ENCODE data around the gene RUVBL2. TPM values are rescaled to one million over a fixed set of nuclear protein-coding genes. Genes with fewer than 3 reads are reported as not detected.

Gene RUVBL2
- 100 to 1,000 TPM; 182 to 358 TPM for total RNA-seq

DNA sequence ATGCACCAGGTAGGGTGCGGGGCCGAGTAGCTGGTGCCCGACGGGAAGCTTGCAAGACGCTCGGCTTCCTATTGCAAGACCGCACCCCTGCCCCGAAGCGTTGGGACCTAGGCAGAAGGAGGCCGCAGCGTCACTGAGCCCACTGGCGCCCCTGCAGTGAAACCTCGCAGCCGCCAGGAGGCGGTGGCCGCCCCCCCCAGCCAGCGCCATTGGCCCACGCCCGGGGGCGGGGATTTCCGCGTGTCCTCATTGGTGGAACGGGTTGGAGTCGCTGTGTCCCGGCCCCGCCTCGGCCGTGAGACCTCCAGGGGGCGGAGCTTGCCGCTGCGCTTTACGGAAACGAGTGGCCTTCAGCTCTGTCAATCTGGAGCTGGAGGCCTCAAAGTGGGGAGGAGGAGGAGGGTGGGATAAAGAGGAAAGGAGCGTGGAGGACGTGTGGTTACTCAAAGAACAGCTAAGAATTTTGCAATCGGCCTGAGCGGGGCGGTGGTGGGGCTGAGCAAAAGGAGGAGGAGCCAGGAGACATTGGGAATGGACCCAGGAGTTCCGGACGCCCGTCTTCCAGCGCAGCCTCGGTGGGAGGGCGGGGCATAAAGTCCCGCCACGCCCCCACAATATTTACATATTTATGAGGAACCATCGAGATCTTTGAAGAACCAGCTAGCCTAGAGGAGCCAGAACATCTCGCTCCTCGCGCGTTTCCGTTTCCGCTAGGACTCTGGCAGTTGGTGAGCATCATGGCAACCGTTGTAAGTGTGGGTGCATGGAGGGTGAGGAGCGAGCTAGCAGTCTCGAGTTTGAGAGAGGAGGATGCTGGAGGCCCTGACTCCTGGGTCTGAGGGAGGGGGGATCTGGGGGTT is at the start of gene RUVBL2, which contains the start of gene GYS1:
Gene RUVBL2, plus strand, starts transcription at position 713 of the 860 bp plus-strand sequence. Its CDS starts 25 bp downstream, at position 738.
Gene GYS1, minus strand, starts transcription at position 135 of the 860 bp plus-strand sequence. CDS start 197 bp downstream, outside the sequence.

DNA sequence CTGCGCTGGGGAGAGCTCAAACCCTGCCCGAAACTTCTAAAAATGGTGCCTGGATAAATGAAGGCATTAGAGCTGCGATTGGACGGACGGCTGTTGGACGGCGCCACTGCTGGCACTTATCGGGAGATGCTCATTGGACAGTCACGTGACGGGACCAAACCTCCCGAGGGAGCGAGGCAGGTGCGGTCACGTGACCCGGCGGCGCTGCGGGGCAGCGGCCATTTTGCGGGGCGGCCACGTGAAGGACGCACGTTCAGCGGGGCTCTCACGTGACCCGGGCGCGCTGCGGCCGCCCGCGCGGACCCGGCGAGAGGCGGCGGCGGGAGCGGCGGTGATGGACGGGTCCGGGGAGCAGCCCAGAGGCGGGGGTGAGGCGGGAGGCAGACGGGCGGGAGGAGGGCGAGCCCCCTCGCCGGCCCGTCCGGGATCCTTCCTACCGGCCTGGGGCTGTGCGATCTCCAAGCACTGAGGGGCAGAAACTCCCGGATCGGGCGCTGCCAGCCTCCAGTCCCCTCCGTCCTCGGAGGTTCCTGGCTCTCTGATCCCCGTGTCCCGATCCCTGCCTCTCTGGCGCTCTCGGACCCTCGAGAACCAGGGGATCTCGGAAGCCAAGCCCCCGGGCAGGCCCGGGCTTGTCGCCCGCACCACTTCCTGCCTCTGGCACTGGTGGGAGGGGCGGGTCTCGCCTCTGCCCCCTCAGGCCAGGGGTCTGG is 38.9 kb upstream of the RUVBL2 start, which contains the start of gene BAX:
Gene BAX, plus strand, starts transcription at position 281 of the 713 bp plus-strand sequence. Its CDS starts 54 bp downstream, at position 335.

DNA sequence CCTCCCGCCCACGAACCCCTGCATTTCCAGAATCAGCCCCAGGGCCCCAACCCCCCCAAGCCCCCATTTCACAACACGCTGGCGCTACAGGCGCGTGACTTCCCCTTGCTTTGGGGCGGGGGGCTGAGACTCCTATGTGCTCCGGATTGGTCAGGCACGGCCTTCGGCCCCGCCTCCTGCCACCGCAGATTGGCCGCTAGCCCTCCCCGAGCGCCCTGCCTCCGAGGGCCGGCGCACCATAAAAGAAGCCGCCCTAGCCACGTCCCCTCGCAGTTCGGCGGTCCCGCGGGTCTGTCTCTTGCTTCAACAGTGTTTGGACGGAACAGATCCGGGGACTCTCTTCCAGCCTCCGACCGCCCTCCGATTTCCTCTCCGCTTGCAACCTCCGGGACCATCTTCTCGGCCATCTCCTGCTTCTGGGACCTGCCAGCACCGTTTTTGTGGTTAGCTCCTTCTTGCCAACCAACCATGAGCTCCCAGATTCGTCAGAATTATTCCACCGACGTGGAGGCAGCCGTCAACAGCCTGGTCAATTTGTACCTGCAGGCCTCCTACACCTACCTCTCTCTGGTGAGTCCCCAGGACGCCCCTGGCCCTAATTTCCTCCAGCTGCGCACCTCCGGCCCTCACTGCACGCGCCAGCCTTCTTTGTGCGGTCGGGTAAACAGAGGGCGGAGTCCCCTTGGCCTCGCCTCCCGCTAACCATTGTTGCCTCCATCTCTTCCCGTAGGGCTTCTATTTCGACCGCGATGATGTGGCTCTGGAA is 28.5 kb upstream of the RUVBL2 start, which contains the start of gene FTL:
Gene FTL, plus strand, starts transcription at position 270 of the 766 bp plus-strand sequence. Its CDS starts 199 bp downstream, at position 469.

DNA sequence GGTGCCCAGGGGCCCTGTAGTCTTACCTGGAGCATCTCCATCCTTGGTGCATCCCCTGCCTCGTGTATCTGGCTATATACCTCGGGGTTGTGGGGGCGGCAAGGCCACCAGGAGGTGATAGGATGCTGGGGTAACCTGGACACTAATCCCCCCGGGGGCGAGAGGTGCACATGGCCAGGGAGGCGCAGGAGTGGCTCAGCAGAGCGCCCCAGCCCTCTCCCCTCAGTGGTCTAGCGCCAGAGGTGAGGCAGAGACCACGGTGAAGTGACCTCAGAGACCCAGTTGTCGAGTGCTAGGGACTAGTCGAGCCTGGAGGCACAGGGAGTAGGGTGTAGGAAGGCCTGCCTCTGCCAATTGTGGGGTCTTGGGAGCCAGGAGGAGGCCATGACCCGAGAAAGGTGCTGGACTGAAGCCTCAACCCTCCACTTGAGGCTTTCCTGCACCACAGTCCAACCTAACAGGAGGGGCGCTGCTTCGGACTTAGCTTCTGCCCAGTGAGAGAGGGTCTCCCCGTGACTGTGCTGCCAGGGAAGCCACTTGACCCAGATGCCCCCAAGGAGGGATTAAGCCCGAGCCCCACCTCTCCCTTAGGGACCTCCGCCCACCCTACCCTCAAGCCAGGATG is 23.5 kb downstream of the RUVBL2 start, which contains the start of gene LHB:
Gene LHB, minus strand, starts transcription at position 51 of the 625 bp plus-strand sequence. Its CDS starts 10 bp downstream, at position 41.

DNA sequence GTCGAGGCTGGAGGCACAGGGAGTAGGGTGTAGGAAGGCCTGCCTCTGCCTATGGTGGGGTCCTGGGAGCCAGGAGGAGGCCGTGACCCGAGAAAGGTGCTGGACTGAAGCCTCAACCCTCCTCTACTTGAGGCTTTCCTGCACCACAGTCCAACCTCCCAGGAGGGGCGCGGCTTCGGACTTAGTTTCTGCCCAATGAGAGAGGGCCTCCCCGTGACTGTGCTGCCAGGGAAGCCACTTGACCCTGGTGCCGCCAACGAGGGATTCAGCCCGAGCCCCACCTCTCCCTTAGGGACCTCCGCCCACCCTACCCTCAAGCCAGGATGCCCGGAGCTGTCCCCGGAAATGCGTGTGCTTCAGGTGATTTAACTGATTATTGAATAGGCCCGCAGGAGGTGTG is 30.5 kb downstream of the RUVBL2 start, which contains the start of gene CGB3:
Gene CGB3, minus strand, starts transcription at position 101 of the 400 bp plus-strand sequence. CDS start 362 bp downstream, outside the sequence.

DNA sequence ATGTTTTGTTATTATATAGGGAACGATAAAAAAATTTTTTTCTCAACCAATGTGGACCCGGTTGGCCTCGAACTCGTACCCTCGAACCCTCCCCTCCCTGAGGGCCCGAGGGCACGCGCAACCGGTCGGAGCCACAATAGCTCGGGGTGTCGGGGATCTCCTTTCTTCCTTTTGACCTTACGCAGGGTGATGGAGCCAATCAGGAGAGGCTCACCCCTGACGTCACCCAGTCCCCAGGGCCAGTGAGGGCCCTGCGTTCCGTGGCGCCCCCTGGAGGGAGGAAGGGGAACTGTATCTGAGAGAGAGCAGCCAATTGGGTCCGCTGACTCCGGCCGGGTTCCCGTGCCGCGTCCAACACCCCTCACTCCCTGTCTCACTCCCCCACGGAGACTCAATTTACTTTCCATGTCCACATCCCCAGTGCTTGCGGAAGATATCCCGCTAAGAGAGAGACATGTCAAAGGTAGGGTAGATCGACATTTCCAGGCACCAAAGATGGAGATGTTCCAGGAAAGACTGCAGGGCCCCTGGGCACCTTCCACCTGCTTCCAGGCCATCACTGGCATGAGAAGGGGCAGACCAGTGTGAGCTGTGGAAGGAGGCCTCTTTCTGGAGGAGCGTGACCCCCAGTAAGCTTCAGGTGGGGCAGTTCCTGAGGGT is 38.1 kb downstream of the RUVBL2 start, which contains the start of gene CGB2:
Gene CGB2, plus strand, starts transcription at position 249 of the 660 bp plus-strand sequence. Its CDS starts 206 bp downstream, at position 455.

DNA sequence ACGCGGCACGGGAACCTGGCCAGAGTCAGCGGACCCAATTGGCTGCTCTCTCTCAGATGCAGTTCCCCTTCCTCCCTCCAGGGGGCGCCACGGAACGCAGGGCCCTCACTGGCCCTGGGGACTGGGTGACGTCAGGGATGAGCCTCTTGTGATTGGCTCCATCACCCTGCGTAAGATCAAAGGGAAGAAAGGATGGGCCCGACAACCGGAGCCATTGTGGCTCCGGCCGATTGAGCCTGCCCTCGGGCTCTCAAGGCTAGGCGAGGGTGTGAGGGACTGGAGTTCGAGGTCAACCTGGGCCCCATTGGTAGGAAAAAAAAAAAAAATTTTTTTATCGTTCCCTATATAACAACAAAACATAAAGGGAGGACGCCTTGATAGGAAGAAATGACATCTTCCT is 43.1 kb downstream of the RUVBL2 start, which contains the start of gene CGB1:
Gene CGB1, minus strand, starts transcription at position 81 of the 400 bp plus-strand sequence. CDS start 184 bp downstream, outside the sequence.

DNA sequence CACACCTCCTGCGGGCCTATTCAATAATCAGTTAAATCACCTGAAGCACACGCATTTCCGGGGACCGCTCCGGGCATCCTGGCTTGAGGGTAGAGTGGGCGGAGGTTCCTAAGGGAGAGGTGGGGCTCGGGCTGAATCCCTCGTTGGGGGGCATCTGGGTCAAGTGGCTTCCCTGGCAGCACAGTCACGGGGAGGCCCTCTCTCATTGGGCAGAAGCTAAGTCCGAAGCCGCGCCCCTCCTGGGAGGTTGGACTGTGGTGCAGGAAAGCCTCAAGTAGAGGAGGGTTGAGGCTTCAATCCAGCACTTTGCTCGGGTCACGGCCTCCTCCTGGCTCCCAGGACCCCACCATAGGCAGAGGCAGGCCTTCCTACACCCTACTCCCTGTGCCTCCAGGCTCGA is 49.9 kb downstream of the RUVBL2 start, which contains the start of gene CGB5:
Gene CGB5, plus strand, starts transcription at position 301 of the 400 bp plus-strand sequence. CDS start 362 bp downstream, outside the sequence.

DNA sequence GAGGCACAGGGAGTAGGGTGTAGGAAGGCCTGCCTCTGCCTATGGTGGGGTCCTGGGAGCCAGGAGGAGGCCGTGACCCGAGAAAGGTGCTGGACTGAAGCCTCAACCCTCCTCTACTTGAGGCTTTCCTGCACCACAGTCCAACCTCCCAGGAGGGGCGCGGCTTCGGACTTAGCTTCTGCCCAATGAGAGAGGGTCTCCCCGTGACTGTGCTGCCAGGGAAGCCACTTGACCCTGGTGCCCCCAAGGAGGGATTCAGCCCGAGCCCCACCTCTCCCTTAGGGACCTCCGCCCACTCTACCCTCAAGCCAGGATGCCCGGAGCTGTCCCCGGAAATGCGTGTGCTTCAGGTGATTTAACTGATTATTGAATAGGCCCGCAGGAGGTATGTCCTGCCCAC is 55.3 kb downstream of the RUVBL2 start, which contains the start of gene CGB8:
Gene CGB8, minus strand, starts transcription at position 101 of the 400 bp plus-strand sequence. CDS start 372 bp downstream, outside the sequence.

DNA sequence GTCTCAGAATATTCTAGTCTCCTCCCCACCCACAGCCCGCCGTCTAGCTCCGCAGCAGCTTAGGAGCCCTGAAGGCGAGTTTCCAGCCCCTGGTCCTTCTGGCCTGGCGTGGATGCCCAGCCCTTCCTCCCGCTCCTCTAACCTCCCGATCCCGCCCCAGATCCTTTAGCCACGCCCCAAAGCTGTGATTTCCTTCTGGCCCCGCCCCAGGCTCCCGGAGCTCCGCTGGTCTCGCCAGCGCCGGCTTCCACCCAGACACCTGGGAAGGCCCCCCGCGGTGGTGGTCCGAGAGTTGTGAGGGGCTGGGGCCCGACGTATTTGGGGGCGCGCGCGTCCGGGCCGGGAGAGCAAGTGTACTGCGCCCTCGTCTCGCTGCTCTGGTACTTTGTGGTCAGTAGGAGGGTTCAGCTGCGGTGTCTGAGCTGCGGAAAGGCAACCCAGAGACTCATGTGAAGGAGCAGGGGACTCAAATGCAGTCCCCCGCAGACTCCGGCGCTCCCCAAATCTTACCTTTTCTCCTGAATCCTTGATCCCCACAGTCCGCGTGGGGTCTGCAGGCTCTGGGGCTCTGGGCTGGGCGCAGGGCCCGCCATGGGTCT is 64.0 kb downstream of the RUVBL2 start, which contains the start of gene CGB7:
Gene CGB7, minus strand, starts transcription at position 114 of the 599 bp plus-strand sequence. CDS start 2,374 bp downstream, outside the sequence.

DNA sequence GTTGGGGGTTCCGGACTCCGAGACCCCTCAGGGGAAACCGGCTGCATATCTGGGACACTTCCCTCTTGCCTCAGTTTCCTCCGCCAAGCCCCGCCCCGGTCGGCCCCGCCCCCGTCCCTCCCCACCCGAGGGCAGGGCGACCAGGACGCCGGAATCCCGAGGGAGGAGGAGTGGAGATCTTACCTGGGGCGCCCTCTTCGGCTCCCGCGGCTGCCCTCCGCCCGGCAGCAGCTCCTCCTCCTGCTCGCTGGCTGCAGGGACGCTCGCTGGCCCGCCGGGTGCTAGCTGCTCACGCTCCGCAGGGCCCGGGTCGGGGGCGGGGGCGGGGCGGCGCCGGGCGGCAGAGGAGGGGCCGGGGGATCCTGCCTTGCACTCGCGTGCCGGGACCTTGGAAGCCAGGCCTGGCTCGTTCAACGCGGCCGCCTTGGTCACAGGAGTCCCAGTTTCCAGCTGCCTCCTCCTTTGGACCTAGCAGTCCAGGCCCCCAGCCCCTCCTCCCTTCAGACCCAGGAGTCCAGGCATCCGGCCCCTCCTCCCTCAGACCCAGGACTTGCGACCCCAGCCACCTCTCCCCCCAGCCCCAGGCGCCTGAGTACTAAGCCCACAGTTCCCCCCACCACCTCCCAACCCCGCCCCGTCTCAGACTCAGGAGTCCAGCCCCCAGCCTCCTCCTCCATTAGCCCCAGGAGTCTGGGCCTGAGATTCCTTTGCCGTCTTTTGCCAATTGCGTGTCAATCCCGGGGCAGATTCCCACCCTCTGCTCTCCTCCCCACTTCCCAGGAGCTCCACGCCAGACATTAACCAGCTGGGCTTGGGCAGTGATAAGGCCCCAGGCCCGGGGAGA is 71.3 kb downstream of the RUVBL2 start, which contains the start of gene NTF4:
Gene NTF4, minus strand, starts transcription at position 51 of the 844 bp plus-strand sequence. CDS start 2,821 bp downstream, outside the sequence.

Small RNA genes within 50 kb of the gene (small RNA-seq; reads per million reads assigned to genes)
- gene MIR6798: 0 reads per million in 2 donors

Other genes with a start within 250 kb of the RUVBL2 start
- gene IZUMO1, start 247.0 kb upstream of the RUVBL2 start, total RNA-seq: under 1 TPM; 0.33 to 0.34 TPM
- gene FUT1, start 241.2 kb upstream of the RUVBL2 start, total RNA-seq: 1 to 10 TPM in 1 of 2 donors, under 1 TPM in 1; 0.34 to 1.7 TPM
- gene FGF21, start 238.4 kb upstream of the RUVBL2 start, total RNA-seq: not detected
- 10 to 100 TPM; 11.7 to 29.0 TPM for gene BCAT2, start 182.9 kb upstream of the RUVBL2 start, total RNA-seq
- gene HSD17B14, start 157.4 kb upstream of the RUVBL2 start, total RNA-seq: 1 to 10 TPM; 4.1 to 4.7 TPM
- 10 to 100 TPM; 26.6 to 34.1 TPM for gene PLEKHA4, start 125.3 kb upstream of the RUVBL2 start, total RNA-seq
- gene PPP1R15A, start 121.5 kb upstream of the RUVBL2 start, total RNA-seq: 10 to 100 TPM; 30.6 to 45.0 TPM
- gene TULP2, start 95.1 kb upstream of the RUVBL2 start, total RNA-seq: under 1 TPM in 1 of 2 donors, not detected in 1; 0.34 TPM
- 100 to 1,000 TPM; 174 to 185 TPM for gene NUCB1, start 93.6 kb upstream of the RUVBL2 start, total RNA-seq
- 1 to 10 TPM in 1 of 2 donors, under 1 TPM in 1; 0.33 to 1.0 TPM for gene DHDH, start 60.2 kb upstream of the RUVBL2 start, total RNA-seq
- 10 to 100 TPM; 53.3 to 59.9 TPM for gene BAX, start 39.0 kb upstream of the RUVBL2 start, total RNA-seq
- gene FTL, start 28.6 kb upstream of the RUVBL2 start, total RNA-seq: 1,000 to 10,000 TPM; 2,131 to 3,816 TPM
- gene GYS1, start 578 bp upstream of the RUVBL2 start, total RNA-seq: 10 to 100 TPM; 56.4 to 70.3 TPM
- under 1 TPM in 1 of 2 donors, not detected in 1; 0.69 TPM for gene LHB, start 23.2 kb downstream of the RUVBL2 start, total RNA-seq
- gene CGB3, start 30.4 kb downstream of the RUVBL2 start, total RNA-seq: not detected
- gene CGB2, start 38.0 kb downstream of the RUVBL2 start, total RNA-seq: not detected
- not detected for gene CGB1, start 43.0 kb downstream of the RUVBL2 start, total RNA-seq
- not detected for gene CGB5, start 50.0 kb downstream of the RUVBL2 start, total RNA-seq
- not detected for gene CGB8, start 55.2 kb downstream of the RUVBL2 start, total RNA-seq
- gene CGB7, start 63.9 kb downstream of the RUVBL2 start, total RNA-seq: under 1 TPM; 0.33 to 0.34 TPM
- gene NTF4, start 70.9 kb downstream of the RUVBL2 start, total RNA-seq: not detected
- not detected for gene KCNA7, start 78.8 kb downstream of the RUVBL2 start, total RNA-seq
- 100 to 1,000 TPM; 132 to 144 TPM for gene SNRNP70, start 91.6 kb downstream of the RUVBL2 start, total RNA-seq
- 1 to 10 TPM; 5.9 to 7.0 TPM for gene LIN7B, start 120.5 kb downstream of the RUVBL2 start, total RNA-seq
- 1 to 10 TPM in 1 of 2 donors, under 1 TPM in 1; 0.67 to 1.0 TPM for gene C19orf73, start 125.3 kb downstream of the RUVBL2 start, total RNA-seq
- gene PPFIA3, start 125.7 kb downstream of the RUVBL2 start, total RNA-seq: 1 to 10 TPM; 7.3 to 9.6 TPM
- gene HRC, start 161.5 kb downstream of the RUVBL2 start, total RNA-seq: not detected
- gene TRPM4, start 163.9 kb downstream of the RUVBL2 start, total RNA-seq: 10 to 100 TPM; 18.6 to 23.0 TPM

All from melanocyte of skin (primary cell).